GM13976 (cell line): ENCODE results near the gene L2HGDH.

Source experiments
- DNase-seq: peaks from one replicate; pipeline ENCODE4 v3.0.0; 2012; ENCODE audit warnings: low spot score
- CTCF ChIP-seq: IDR thresholded peaks from 2 replicates; pipeline ENCODE4 v1.5.1; 2012; ENCODE audit warnings: borderline replicate concordance, mild to moderate bottlenecking; ENCODE audit not compliant: insufficient read depth; ENCODE audit errors: extremely low read depth, missing control alignments, control extremely low read depth
- in situ Hi-C: fragments of 300-500 bp; cut with MboI; formaldehyde crosslinking; loops from one replicate; pipeline ENCODE4 v1.12.0; 2022; ENCODE audit warnings: low sequenced_read_pairs, mixed read lengths, inconsistent platforms; ENCODE audit not compliant: unreplicated experiment

L2HGDH gene

GRCh38 chr14:50228313-50228712 lies 83.7 kb downstream of the L2HGDH start:
- in situ Hi-C loops, result no loop called here
- DNase-seq, result no peak
- no peak for TF ChIP-seq CTCF

GRCh38 chr14:50225974-50226297 lies 86.1 kb downstream of the L2HGDH start:
- in situ Hi-C loops, result no loop called here
- no peak for DNase-seq
- TF ChIP-seq CTCF, result no peak

GRCh38 chr14:50225067-50225973 lies 86.7 kb downstream of the L2HGDH start:
- no peak for DNase-seq
- TF ChIP-seq CTCF, result no peak
- in situ Hi-C loops, result no loop called here

- in situ Hi-C loops, result no loop called here
- no peak for TF ChIP-seq CTCF
- DNase-seq, result no peak
These were observed 89.9 kb downstream of the L2HGDH start for GRCh38 chr14:50222055-50222613.

GRCh38 chr14:50218501-50218900 lies 93.5 kb downstream of the L2HGDH start:
- DNase-seq, result no peak
- TF ChIP-seq CTCF, result no peak
- in situ Hi-C loops, result no loop called here

- no peak for DNase-seq
- no peak for TF ChIP-seq CTCF
- in situ Hi-C loops, result no loop called here
These were observed 96.6 kb downstream of the L2HGDH start for GRCh38 chr14:50215416-50215815.
